Suppressor macrophage treated with lipopolysaccharide for 1 hour (primary cell): ENCODE measurements around the gene SYTL2.
"Not testable (repeated sequence)": the region's sequence is repeated elsewhere in the genome, so short reads cannot be mapped to it uniquely, and the experiment has no call there.

Experiments used
- DNase-seq, 3 donors: peaks; one replicate each; pipeline ENCODE4 v3.0.0-alpha.2; 2020 to 2022

The SYTL2 gene

GRCh38 chr11:85795712-85796487 is 15.0 kb downstream of the SYTL2 start:
- DNase-seq: no peak

- no peak for DNase-seq
Measured at GRCh38 chr11:85791409-85791990, 19.4 kb downstream of the SYTL2 start.

GRCh38 chr11:85787809-85788760 is 22.9 kb downstream of the SYTL2 start:
- no peak for DNase-seq

GRCh38 chr11:85787168-85787567 is 23.8 kb downstream of the SYTL2 start:
- DNase-seq: no peak

GRCh38 chr11:85784480-85785265 is 26.3 kb downstream of the SYTL2 start:
- no peak for DNase-seq

GRCh38 chr11:85783758-85784157 is 27.2 kb downstream of the SYTL2 start:
- DNase-seq: no peak

- peak; percentile 44 to 55 (median 46) for DNase-seq
Measured at GRCh38 chr11:85780780-85781517, 30.0 kb downstream of the SYTL2 start.

- no peak for DNase-seq
Measured at GRCh38 chr11:85779956-85780640, 30.8 kb downstream of the SYTL2 start.

- not testable (repeated sequence) for DNase-seq
Measured at GRCh38 chr11:85777603-85777972, 33.4 kb downstream of the SYTL2 start.

GRCh38 chr11:85776951-85777602 is 33.9 kb downstream of the SYTL2 start:
- no peak for DNase-seq

- DNase-seq: no peak
Measured at GRCh38 chr11:85774256-85775101, 36.5 kb downstream of the SYTL2 start.

- DNase-seq: no peak
Measured at GRCh38 chr11:85772695-85773094, 38.2 kb downstream of the SYTL2 start.

- DNase-seq: no peak
Measured at GRCh38 chr11:85771568-85771967, 39.4 kb downstream of the SYTL2 start.

GRCh38 chr11:85769771-85770170 is 41.2 kb downstream of the SYTL2 start:
- DNase-seq: no peak

GRCh38 chr11:85768473-85769146 is 42.3 kb downstream of the SYTL2 start:
- no peak for DNase-seq

- no peak for DNase-seq
Measured at GRCh38 chr11:85767246-85767945, 43.5 kb downstream of the SYTL2 start.

- no peak for DNase-seq
Measured at GRCh38 chr11:85766721-85767161, 44.2 kb downstream of the SYTL2 start.

- no peak for DNase-seq
Measured at GRCh38 chr11:85764796-85765195, 46.1 kb downstream of the SYTL2 start.
